Activated CD4-positive, alpha-beta T cell treated with anti-CD3 and anti-CD28 coated beads, Interleukin-2, amount 50 U/mL, for 48 hours (primary cell): ENCODE data around the gene TUBB6.

Experiments used
- DNase-seq, 2 experiments: peaks; one replicate each; pipeline ENCODE4 v3.0.0-alpha.2; 2020

The TUBB6 gene

DNA sequence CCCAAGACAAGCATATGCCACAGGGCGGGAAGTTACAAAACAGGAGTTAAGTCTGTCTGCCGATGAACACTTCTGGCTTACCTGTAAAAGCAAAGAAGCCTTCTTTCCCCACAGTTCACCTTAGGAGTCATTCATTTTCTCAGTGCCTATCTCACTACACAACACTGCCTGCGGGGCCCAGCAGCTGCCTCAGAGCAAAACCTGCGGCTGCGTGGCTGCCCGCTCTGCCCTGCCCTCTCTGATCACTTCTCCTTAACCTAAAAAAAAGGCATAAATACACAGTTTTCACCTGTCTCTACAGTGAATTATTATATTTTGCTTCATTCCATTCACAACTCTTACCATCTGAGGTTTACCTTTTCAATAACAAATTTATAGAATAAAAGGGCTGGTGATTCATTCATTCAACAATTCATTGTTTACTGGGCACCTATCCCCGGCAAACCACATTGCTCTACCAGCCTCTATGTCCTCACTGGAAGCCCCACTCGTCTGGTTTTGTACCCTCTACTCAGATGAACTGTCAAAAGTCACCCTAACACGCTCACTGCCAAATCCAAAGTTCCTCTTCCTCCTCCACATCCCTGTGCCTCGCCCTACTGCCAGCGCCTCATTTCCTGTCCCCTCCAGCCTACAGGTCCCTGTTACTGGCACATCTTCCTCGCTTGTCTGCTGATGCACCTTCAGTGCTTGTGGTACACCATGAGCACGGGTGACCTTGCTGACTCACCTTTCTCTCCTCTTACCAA is 37.6 kb downstream of the TUBB6 start:
- DNase-seq, result no peak

DNA sequence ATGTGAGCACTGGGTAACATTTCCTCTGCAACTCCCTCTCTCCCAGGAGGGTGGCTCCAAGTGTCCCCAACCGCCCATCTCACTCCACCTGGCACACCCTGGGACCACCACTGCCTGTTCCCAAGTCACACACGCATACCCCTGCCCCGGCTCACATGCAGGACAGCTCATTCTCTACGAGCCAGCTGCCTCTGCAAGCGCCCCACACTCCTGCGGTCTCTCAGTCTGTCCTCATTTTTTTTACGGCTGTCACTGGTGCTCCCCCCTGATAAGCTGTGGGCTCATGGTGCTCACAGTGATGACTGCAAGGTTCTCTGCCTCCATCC is 38.2 kb downstream of the TUBB6 start:
- DNase-seq, result no peak

- DNase-seq, result no peak
Measured at GRCh38 chr18:12347895-12348294, 39.9 kb downstream of the TUBB6 start.

- no peak for DNase-seq
Measured at GRCh38 chr18:12352188-12352587, 44.1 kb downstream of the TUBB6 start.

DNA sequence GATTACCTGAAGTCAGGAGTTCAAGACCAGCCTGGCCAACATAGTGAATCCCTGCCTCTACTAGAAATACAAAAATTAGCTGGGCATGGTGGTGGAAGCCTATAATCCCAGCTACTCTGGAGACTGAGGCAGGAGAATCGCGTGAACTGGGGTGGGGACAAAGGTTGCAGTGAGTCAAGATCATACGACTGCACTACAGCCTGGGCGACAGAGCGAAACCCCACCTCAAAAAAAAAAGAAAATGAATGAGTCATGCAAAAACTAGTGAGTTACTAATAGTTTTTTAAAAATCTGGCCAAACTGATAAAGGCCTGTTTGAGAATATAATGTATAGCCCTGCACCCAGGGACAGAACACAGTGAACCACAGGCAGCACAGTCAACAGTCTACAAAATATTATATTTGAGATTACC is 51.5 kb downstream of the TUBB6 start:
- no peak for DNase-seq

DNA sequence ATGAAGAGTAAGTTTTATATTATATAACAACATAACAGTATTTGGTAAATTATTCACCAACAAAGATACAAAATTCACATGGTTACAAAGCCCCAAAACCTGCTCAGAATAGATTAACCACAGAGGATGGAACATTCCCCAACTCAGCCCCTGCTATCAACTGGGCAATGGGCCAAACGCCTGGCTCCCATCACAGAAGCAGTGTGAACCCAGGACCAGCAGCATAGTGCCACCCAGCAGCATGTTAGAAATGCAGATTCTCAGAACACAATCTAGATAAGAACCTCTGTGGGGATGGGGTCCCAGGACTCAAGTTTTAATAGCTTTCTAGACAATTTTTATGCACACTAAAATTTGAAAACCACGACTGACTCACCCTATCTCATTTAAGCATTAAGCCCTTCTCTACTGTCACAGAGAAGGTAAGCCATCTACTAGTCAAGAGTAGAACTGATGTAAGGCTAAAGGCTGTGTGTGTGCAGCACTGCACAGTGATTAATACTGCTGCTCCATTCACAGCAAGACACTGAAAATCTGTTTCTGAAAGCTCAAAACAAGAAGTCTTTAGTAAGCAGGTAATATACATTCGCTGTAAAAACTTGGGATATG is 53.8 kb downstream of the TUBB6 start:
- no peak for DNase-seq

DNA sequence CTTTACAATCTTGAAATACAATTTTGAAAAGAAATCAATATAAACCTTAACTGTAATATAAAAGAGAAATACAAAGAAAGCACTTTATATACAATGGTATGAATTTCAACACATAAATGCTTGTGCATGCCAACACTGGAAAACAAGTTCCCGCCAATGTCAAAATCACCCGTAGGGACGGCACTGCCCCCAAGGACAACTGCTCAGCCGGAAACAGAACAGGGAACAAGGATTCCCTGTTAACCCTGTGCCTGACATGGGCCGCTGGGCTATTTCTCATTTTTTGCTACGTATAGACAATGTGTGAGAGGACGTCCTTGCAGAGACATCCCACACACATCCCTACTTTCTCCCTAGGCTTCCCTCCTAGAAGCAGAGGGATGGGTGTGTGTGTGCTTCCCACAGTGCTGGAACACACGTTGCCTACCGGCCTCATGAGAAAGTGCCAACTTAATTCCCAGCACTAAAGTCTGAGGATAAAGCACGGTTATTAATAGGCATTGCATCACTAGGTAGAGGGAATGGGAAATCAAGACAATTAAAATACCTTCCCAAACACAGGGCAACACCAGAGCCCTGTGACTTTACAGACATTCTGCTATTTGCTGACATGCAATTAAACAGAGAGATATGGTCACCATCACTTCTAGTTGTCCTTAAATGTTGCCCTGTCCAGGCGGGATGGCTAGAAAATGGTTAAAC is 54.6 kb downstream of the TUBB6 start:
- no peak for DNase-seq

DNA sequence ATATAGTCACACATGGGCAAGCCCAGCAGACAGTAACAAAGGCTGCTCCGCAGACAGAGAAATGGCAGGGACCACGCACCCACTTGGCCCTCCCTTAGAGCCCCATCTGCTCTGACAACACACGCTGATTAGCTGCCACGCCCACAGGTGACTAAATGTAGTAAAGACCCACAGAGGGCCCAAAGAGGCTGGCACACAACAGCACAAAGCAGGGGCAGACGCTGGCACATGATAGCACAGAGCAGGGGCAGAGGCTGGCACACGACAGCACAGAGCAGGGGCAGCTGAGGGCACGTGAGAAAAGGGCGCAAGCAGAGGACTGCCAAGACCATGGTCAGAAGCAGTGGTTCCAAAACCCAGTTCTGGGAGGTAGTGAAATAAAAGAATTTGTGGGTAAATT is 58.3 kb downstream of the TUBB6 start:
- DNase-seq, result no peak

DNA sequence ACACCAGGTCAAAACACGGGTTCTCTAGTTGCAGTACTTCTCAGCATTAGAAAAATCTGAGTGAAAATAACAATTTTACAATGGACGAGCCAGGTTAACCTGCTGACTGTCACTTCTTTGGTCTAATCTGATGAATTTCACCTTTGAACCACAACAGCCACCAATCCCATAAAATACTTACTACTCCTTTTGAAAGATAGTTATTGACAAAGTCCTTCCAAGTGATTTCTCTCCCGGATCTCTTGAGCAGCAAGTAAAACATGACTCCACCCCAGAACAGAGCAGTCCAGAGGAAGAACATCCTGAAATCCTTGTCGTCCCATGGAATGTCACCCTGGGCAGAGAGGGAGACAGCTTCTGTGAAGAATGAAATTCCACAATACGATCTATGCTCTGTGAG is 58.7 kb downstream of the TUBB6 start:
- DNase-seq, result no peak

GRCh38 chr18:12369211-12369610 is 61.2 kb downstream of the TUBB6 start:
- no peak for DNase-seq

DNA sequence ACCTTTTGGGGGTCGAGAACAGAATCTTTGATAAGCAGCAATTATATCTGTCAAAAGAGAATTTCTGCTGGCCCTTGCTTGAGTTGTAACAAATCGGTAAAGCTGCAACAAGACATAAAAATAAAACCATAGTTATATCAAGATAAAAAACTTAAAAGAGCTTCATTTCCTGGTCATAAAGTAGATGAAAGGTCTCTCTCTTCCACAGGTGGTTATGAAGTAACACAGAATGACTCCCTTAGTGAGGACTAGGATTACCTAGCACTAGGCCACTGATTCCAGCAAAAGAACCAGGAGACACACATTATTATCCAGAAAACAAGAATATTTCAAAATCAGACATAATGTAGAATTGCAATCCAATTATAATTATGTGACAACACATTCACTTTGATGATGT is 63.5 kb downstream of the TUBB6 start:
- DNase-seq, result no peak

DNA sequence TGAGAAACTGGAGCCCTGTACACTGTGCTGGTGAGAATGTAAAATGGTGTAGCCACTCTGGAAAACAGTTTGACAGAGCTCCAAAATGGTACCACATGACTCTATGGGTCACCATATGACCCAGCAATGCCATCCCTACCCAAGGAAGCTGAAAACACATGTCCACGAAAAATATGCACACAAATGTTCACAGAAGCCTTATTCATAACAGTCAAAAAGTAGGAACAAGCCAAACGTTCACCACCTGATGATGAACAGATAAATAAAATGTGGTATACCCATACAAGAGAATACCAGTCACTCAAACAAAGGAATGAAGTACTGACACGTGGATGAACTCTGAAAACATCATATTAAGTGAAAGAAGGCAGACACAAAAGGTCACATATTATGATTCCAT is 64.4 kb downstream of the TUBB6 start:
- no peak for DNase-seq

DNA sequence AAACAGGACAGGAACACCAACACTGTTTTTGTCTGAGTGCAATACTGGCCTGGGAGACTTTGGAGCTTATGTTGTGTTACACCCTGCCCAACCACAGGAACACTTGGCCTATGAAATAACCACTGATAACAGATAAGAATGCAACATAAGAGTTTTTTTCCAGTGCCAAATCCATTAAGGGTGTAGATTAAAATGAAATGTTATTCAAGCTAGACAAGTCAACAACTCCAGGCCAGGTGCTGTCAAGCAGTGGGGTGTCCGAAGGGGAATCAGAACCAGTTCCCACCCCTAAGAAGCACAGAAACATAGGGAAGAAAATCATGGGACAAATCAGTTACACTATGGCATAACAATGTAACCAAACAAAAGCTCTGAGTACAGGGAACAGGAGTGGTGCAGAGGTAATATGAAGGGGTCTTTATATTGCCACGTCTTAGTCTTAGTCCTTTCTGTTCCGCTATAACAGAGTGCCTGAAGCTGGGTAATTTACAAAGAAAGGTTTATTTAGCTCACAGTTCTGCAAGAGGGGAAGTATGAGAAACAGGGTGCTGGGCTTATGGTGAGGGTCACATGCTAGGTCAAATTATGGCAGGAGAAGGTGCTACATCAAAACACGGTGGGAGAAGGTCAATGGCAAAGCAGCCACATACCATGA is 65.2 kb downstream of the TUBB6 start:
- DNase-seq, result no peak

DNA sequence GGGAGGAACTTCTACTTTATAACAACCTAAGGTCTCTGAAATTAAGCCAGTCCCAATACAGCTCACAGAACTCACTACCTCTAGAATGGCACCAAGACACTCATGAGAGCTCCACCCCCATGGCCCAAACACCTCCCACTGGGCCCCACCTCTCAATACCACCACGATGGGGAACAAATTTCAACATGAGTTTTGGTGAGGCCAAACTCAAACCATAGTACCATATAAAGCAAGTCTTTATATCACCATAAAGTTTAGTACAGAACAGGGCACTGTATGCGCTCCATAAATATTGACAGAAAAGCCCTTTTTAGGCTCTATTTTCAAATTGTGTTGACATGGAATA is 65.7 kb downstream of the TUBB6 start:
- DNase-seq, result no peak

DNA sequence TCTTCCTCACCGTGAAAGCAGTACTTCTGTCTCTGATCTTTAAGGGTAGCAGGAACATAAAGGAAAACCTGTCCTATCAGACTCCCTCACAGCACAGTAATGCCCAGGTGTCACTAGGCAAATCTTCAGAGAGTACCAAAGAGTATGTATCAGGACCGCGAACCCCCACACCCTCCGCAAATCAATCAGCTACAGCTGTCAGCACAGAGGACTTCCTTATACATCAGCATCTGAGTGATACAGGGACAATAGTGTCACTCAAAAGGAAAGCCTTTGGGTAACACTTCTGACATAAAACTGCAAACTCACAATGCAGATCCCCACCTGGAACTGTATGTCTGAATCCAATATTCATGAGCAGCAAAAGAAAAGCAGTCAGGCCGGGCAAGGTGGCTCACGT is 66.4 kb downstream of the TUBB6 start:
- DNase-seq, result no peak
